Liver (tissue), 9 donors: ENCODE results near the gene EVI5. TPM values are rescaled to one million over a fixed set of nuclear protein-coding genes. Genes with fewer than 3 reads are reported as not detected.

Experiments used
- DNase-seq: peaks from one replicate; pipeline ENCODE4 v3.0.0-alpha.2; 2017; ENCODE audit warnings: low spot score
- H3K27ac ChIP-seq, 2 donors: one replicate each; pipeline ENCODE4 v1.7.0; 2013; ENCODE audit warnings: inconsistent platforms in 2 of 2, low read length in 2 of 2, control low read depth in 1 of 2, low read depth in 1 of 2, mild to moderate bottlenecking in 1 of 2
- H3K27me3 ChIP-seq, 4 donors: one replicate each; pipeline versions ENCODE4 v1.6.1 to v1.7.0; 2013; ENCODE audit warnings: low read length in 3 of 4, inconsistent platforms in 1 of 4, mild to moderate bottlenecking in 1 of 4, moderate library complexity in 1 of 4; ENCODE audit not compliant: control insufficient read depth in 4 of 4, insufficient read depth in 4 of 4
- H3K36me3 ChIP-seq, 4 donors: one replicate each; pipeline versions ENCODE4 v1.6.1 to v1.7.0; 2013; ENCODE audit warnings: low read length in 3 of 4, mild to moderate bottlenecking in 3 of 4, low read depth in 1 of 4, moderate library complexity in 1 of 4; ENCODE audit not compliant: control insufficient read depth in 4 of 4, insufficient read depth in 3 of 4
- H3K4me1 ChIP-seq, 4 donors: one replicate each; pipeline versions ENCODE4 v1.6.1 to v1.7.0; 2013; ENCODE audit warnings: low read length in 3 of 4, mild to moderate bottlenecking in 3 of 4, moderate library complexity in 1 of 4; ENCODE audit not compliant: control insufficient read depth in 4 of 4, insufficient read depth in 4 of 4
- H3K4me3 ChIP-seq, 3 donors: one replicate each; pipeline versions ENCODE4 v1.6.1 to v1.7.0; 2013; ENCODE audit warnings: low read length in 3 of 3, control low read depth in 1 of 3, low read depth in 1 of 3, mild to moderate bottlenecking in 1 of 3
- H3K9ac ChIP-seq, 2 donors: one replicate each; pipeline ENCODE4 v1.7.0; 2013; ENCODE audit warnings: low read length in 2 of 2, mild to moderate bottlenecking in 2 of 2, moderate library complexity in 2 of 2, control low read depth in 1 of 2, low read depth in 1 of 2
- H3K9me3 ChIP-seq, 4 donors: one replicate each; pipeline versions ENCODE4 v1.6.1 to v1.7.0; 2013; ENCODE audit warnings: low read length in 3 of 4; ENCODE audit not compliant: control insufficient read depth in 4 of 4
- ATF3 ChIP-seq: IDR thresholded peaks from 2 replicates; pipeline ENCODE4 v1.6.1; 2016; ENCODE audit warnings: antibody characterized with exemption
- CTCF ChIP-seq: fragments of 150-350 bp; IDR thresholded peaks from 2 replicates; pipeline ENCODE4 v1.5.1; 2017; ENCODE audit warnings: improper control_type of control experiment, low read depth, low read length; ENCODE audit not compliant: missing input control
- EGR1 ChIP-seq, 2 donors: IDR thresholded peaks; 2 replicates each; pipeline ENCODE4 v1.6.1; 2016 to 2018; ENCODE audit warnings: antibody characterized with exemption in 2 of 2, low read depth in 2 of 2
- FOXA1 ChIP-seq: IDR thresholded peaks from 2 replicates; pipeline ENCODE4 v1.6.1; 2016; ENCODE audit warnings: antibody characterized with exemption
- FOXA2 ChIP-seq: IDR thresholded peaks from 2 replicates; pipeline ENCODE4 v1.6.1; 2016; ENCODE audit warnings: antibody characterized with exemption
- GABPA ChIP-seq, 2 donors: IDR thresholded peaks in 1 of 2; conservative IDR thresholded peaks in 1 of 2; 2 replicates each; pipeline ENCODE4 v1.6.1; 2016; ENCODE audit warnings: antibody characterized with exemption in 2 of 2, mild to moderate bottlenecking in 1 of 2, moderate library complexity in 1 of 2
- HNF4A ChIP-seq, 2 donors: conservative IDR thresholded peaks; 2 replicates each; pipeline ENCODE4 v1.6.1; 2016; ENCODE audit warnings: antibody characterized with exemption in 2 of 2, mild to moderate bottlenecking in 2 of 2
- HNF4G ChIP-seq: IDR thresholded peaks from 2 replicates; pipeline ENCODE4 v1.6.1; 2016; ENCODE audit warnings: antibody characterized with exemption
- JUND ChIP-seq, 2 donors: IDR thresholded peaks; 2 replicates each; pipeline ENCODE4 v1.6.1; 2016; ENCODE audit warnings: antibody characterized with exemption in 2 of 2
- MAX ChIP-seq: IDR thresholded peaks from 2 replicates; pipeline ENCODE4 v1.6.1; 2016; ENCODE audit warnings: antibody characterized with exemption
- NR2F2 ChIP-seq: IDR thresholded peaks from 2 replicates; pipeline ENCODE4 v1.6.1; 2016; ENCODE audit warnings: antibody characterized with exemption
- RAD21 ChIP-seq, 2 donors: IDR thresholded peaks; 2 replicates each; pipeline ENCODE4 v1.6.1; 2016; ENCODE audit warnings: antibody characterized with exemption in 2 of 2, mild to moderate bottlenecking in 2 of 2
- REST ChIP-seq: IDR thresholded peaks from 2 replicates; pipeline ENCODE4 v1.6.1; 2016; ENCODE audit warnings: antibody characterized with exemption, mild to moderate bottlenecking
- RXRA ChIP-seq, 2 donors: IDR thresholded peaks; 2 replicates each; pipeline ENCODE4 v1.6.1; 2017 to 2018; ENCODE audit warnings: antibody characterized with exemption in 2 of 2, mild to moderate bottlenecking in 1 of 2
- SP1 ChIP-seq: IDR thresholded peaks from 2 replicates; pipeline ENCODE4 v1.6.1; 2018; ENCODE audit warnings: antibody characterized with exemption, mild to moderate bottlenecking
- TAF1 ChIP-seq: conservative IDR thresholded peaks from 2 replicates; pipeline ENCODE4 v1.6.1; 2016; ENCODE audit warnings: antibody characterized with exemption, mild to moderate bottlenecking
- YY1 ChIP-seq: IDR thresholded peaks from 2 replicates; pipeline ENCODE4 v1.6.1; 2016; ENCODE audit warnings: antibody characterized with exemption, mild to moderate bottlenecking
- ZBTB33 ChIP-seq: IDR thresholded peaks from 2 replicates; pipeline ENCODE4 v1.6.1; 2016; ENCODE audit warnings: antibody characterized with exemption
- WGBS: extraction: QIAGEN DNeasy Blood & Tissue Kit; methylation state at CpG from one replicate; pipeline ENCODE4 v1.1.7; 2013; 5-methylcytosine and 5-hydroxymethylcytosine counted together
- polyA plus RNA-seq, 2 donors: library from polyadenylated mRNA; stranded (reverse) in 1 of 2; unstranded in 1 of 2; fragments of 200-250 nt in 1 of 2; fragments of >200 nt in 1 of 2; fragmentation: Nextera tagmentation in 1 of 2; extraction: Ambion mirVana in 1 of 2; gene quantifications; one replicate each; pipeline versions ENCODE4 v1.2.1 to v1.2.3, GENCODE V29; 2013 to 2015
- total RNA-seq, 2 donors: library from RNA; depleted of rRNA; stranded (reverse); fragments of >200 nt; gene quantifications; one replicate each; pipeline ENCODE4 v1.2.3, GENCODE V29; 2014
- donor health status: healthy.
- donor health status: healthy.
- donor health status: healthy.
- donor health status: healthy.
- donor health status: healthy.

Gene EVI5
- total and polyA plus RNA-seq, 4 donors: 4.0 to 35.9 (median 19.1) TPM

- no peak for DNase-seq
- H3K4me3 ChIP-seq: no peak overlapping the region
- TF ChIP-seq MAX (no peak), NR2F2 (no peak), HNF4G (no peak), JUND (IDR thresholded peaks at IDR 0.05) (no peak), TAF1 (no peak), ZBTB33 (no peak), REST (no peak), CTCF (no peak), YY1 (no peak), RAD21 (IDR thresholded peaks at IDR 0.05) (no peak), FOXA1 (no peak), SP1 (no peak), ATF3 (no peak), HNF4A (conservative IDR thresholded peaks at IDR 0.05) (no peak)
- WGBS: 90% methylated on average over 1 of the region's 1 CpG
- no peaks in the 10 kb centered on the region for H3K36me3 ChIP-seq
- no peak overlapping the region for H3K27ac ChIP-seq
- no peaks in the 10 kb centered on the region for H3K27me3 ChIP-seq
- no peaks in the 10 kb centered on the region for H3K9me3 ChIP-seq
- no peak overlapping the region for H3K9ac ChIP-seq
- no peaks in the 10 kb centered on the region for H3K4me1 ChIP-seq
Observed at GRCh38 chr1:92762355-92762754, 22.6 kb downstream of the EVI5 start.

- no peaks in the 10 kb centered on the region for H3K9me3 ChIP-seq
- no peak overlapping the region for H3K27ac ChIP-seq
- H3K9ac ChIP-seq: no peak overlapping the region
- no peaks in the 10 kb centered on the region for H3K4me1 ChIP-seq
- H3K4me3 ChIP-seq: no peak overlapping the region
- H3K36me3 ChIP-seq: no peaks in the 10 kb centered on the region
- WGBS: 93% methylated on average over 1 of the region's 1 CpG
- no peak for DNase-seq
- H3K27me3 ChIP-seq: no peaks in the 10 kb centered on the region
- TF ChIP-seq RXRA (IDR thresholded peaks at IDR 0.05) (no peak), ATF3 (no peak), YY1 (no peak), REST (no peak), ZBTB33 (no peak), EGR1 (IDR thresholded peaks at IDR 0.05; ENCODE audit: low read depth in 2 of 2) (no peak), RAD21 (IDR thresholded peaks at IDR 0.05) (no peak), GABPA (IDR thresholded peaks at IDR 0.05 in 1 of 2, conservative IDR thresholded peaks at IDR 0.05 in 1 of 2) (no peak), MAX (no peak), HNF4A (conservative IDR thresholded peaks at IDR 0.05) (no peak), FOXA2 (no peak), SP1 (no peak), NR2F2 (no peak)
Observed at GRCh38 chr1:92759361-92759760, 25.5 kb downstream of the EVI5 start.
